Astrocyte (in vitro differentiated cells and primary cell): Measurements from ENCODE around the gene MAP4K4. TPM values are rescaled to one million over a fixed set of nuclear protein-coding genes. Genes with fewer than 3 reads are reported as not detected.
A peak's percentile ranks its signal among the peaks of the same experiment; 100 is the strongest.

Experiments used
- DNase-seq: peaks from one replicate; pipeline ENCODE4 v3.0.0-alpha.2; 2010; ENCODE audit warnings: low read depth
- FAIRE-seq: peaks from 2 replicates; lab custom pipeline; 2011; peaks lifted over from hg19 to GRCh38; lab: Jason Lieb, UNC
- H2AFZ ChIP-seq: 2 replicates; pipeline ENCODE4 v1.6.0; 2012; ENCODE audit warnings: low read depth, low read length, inconsistent platforms
- H3K27ac ChIP-seq: 2 replicates; pipeline ENCODE4 v1.5.1; 2011; ENCODE audit warnings: low read depth, low read length, inconsistent platforms
- H3K27me3 ChIP-seq: 2 replicates; pipeline ENCODE4 v1.6.0; 2011; ENCODE audit warnings: low read length, inconsistent platforms; ENCODE audit not compliant: insufficient read depth
- H3K36me3 ChIP-seq: 2 replicates; pipeline ENCODE4 v1.5.1; 2011; ENCODE audit warnings: low read length, inconsistent platforms; ENCODE audit not compliant: insufficient read depth
- H3K4me1 ChIP-seq: 2 replicates; pipeline ENCODE4 v1.5.1; 2011; ENCODE audit warnings: low read length, inconsistent platforms; ENCODE audit not compliant: insufficient read depth
- H3K4me2 ChIP-seq: 2 replicates; pipeline ENCODE4 v1.6.0; 2012; ENCODE audit warnings: low read length, inconsistent platforms
- H3K4me3 ChIP-seq: 2 replicates; pipeline ENCODE4 v1.5.1; 2011; ENCODE audit warnings: low read depth, mild to moderate bottlenecking, low read length, inconsistent platforms; ENCODE audit not compliant: insufficient read depth
- H3K79me2 ChIP-seq: 2 replicates; pipeline ENCODE4 v1.6.0; 2012; ENCODE audit warnings: mild to moderate bottlenecking, low read length, inconsistent platforms; ENCODE audit not compliant: insufficient read depth
- H3K9ac ChIP-seq: 2 replicates; pipeline ENCODE4 v1.6.0; 2012; ENCODE audit warnings: mild to moderate bottlenecking, low read length, inconsistent platforms
- H3K9me3 ChIP-seq: 2 replicates; pipeline ENCODE4 v1.5.1; 2012; ENCODE audit warnings: low read depth, mild to moderate bottlenecking, low read length, inconsistent platforms; ENCODE audit not compliant: insufficient read depth
- H4K20me1 ChIP-seq: 2 replicates; pipeline ENCODE4 v1.6.0; 2012; ENCODE audit warnings: low read length, inconsistent platforms; ENCODE audit not compliant: insufficient read depth
- H3K27ac Mint-ChIP-seq: one replicate; pipeline ENCODE4 v1.8.0; 2021; ENCODE audit warnings: mild to moderate bottlenecking, mixed read lengths; ENCODE audit not compliant: unreplicated experiment
- H3K27me3 Mint-ChIP-seq: one replicate; pipeline ENCODE4 v1.8.0; 2021; ENCODE audit warnings: low read depth, mixed read lengths; ENCODE audit not compliant: unreplicated experiment
- H3K36me3 Mint-ChIP-seq: one replicate; pipeline ENCODE4 v1.8.0; 2021; ENCODE audit warnings: low read depth, mixed read lengths; ENCODE audit not compliant: unreplicated experiment
- H3K4me1 Mint-ChIP-seq: one replicate; pipeline ENCODE4 v1.8.0; 2021; ENCODE audit warnings: low read depth, mixed read lengths; ENCODE audit not compliant: unreplicated experiment
- H3K4me3 Mint-ChIP-seq: one replicate; pipeline ENCODE4 v1.8.0; 2021; ENCODE audit warnings: mild to moderate bottlenecking, moderate library complexity, mixed read lengths; ENCODE audit not compliant: unreplicated experiment
- H3K9me3 Mint-ChIP-seq: one replicate; pipeline ENCODE4 v1.8.0; 2021; ENCODE audit warnings: mild to moderate bottlenecking, mixed read lengths; ENCODE audit not compliant: unreplicated experiment
- EZH2 ChIP-seq: IDR thresholded peaks from 2 replicates; pipeline ENCODE4 v1.6.1; 2012; ENCODE audit warnings: mild to moderate bottlenecking, low read length, inconsistent platforms; ENCODE audit not compliant: insufficient read depth
- total RNA-seq: library from RNA; stranded (reverse); gene quantifications from 2 replicates; pipeline ENCODE4 v1.2.1, GENCODE V29; 2021
- TF ChIP-seq, protein P1 (sequence below): IDR thresholded peaks from 2 replicates; pipeline ENCODE4 v1.5.1; 2011; ENCODE audit warnings: low read depth, mild to moderate bottlenecking, inconsistent platforms, low read length, moderate library complexity; ENCODE audit not compliant: insufficient read depth

MAP4K4 gene
- total RNA-seq, 1 donor from 2014 or later: 231 TPM

DNA sequence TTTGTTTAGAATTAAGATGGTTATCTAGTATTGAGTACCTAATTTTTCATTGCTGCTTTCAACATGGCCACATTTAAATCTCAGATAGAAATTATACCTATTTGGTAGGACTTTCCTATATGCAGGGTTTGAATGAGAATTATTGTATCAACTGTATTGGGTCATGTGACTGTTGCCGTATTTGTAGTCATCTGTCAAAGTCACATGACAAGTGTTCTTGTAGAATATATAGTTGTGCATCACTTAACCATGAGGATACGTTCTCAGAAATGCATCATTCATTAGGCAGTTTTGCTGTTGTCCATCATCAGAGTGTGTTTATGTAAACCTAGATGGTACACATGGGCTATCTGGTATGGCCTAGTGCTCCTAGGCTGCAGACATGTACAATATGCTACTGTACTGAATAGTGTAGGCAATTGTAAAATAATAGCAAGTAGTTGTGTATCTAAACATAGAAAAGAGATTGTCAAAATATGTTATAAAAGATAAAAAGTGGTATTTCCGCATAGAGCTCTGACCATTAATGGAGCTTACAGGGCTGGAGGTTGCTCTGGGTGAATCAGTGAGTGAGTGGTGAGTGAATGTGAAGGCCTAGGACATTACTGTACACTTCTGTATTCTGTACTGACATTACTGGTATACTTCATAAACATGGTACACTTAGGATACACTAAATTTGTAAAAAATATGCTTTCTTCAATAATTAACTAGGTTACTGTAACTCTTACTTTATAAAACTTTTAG lies 123.7 kb downstream of the MAP4K4 start:
- peak overlapping the region; percentile 34 for H3K9ac ChIP-seq
- H3K79me2 ChIP-seq: peaks cover 93% of the 10 kb centered on the region
- FAIRE-seq: no peak

DNA sequence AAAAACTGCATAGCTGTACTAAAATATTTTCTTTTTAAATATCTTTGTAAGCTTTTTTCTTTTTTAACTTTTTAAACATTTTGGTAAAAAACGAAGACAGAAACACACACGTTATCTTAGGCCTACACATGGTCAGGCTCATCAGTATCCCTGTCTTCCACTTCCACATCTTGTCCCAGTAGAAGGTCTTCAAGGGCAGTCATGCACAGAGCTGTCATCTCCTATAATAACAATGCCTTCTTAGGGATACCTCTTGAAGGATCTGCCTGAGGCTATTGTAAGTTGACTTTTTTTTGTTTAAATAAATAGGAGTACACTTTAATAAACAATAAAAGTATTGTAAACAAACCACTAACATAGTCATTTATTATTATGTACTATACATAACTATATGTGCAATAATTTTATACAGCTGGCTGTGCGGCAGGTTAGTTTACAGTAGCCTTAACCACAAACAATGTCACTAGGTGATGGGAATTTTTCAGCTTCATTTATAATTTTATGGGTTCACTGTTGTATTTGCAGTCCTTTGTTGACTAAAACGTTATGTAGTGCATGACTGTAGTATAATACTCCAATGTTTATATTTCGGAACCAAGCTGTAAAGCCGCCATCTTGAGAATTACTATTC lies 124.4 kb downstream of the MAP4K4 start:
- H3K4me1 Mint-ChIP-seq: peaks cover 71% of the 10 kb centered on the region
- H3K79me2 ChIP-seq: peaks cover 86% of the 10 kb centered on the region
- peaks cover 62% of the 10 kb centered on the region for H4K20me1 ChIP-seq
- H3K4me3 Mint-ChIP-seq: no peak overlapping the region
- H3K27ac Mint-ChIP-seq: no peak overlapping the region
- no peaks in the 10 kb centered on the region for H3K9me3 Mint-ChIP-seq
- peaks cover 5% of the 10 kb centered on the region for H3K36me3 ChIP-seq
- H3K27ac ChIP-seq: no peak overlapping the region
- no peaks in the 10 kb centered on the region for H3K27me3 ChIP-seq
- H3K27me3 Mint-ChIP-seq: no peaks in the 10 kb centered on the region
- no peak overlapping the region for H2AFZ ChIP-seq
- DNase-seq (no peak), FAIRE-seq (no peak)
- H3K9me3 ChIP-seq: no peaks in the 10 kb centered on the region
- peaks cover 2% of the 10 kb centered on the region for H3K36me3 Mint-ChIP-seq
- H3K4me1 ChIP-seq: peaks cover 57% of the 10 kb centered on the region
- H3K9ac ChIP-seq: no peak overlapping the region
- no peak overlapping the region for H3K4me3 ChIP-seq
- H3K4me2 ChIP-seq: no peak overlapping the region
- TF ChIP-seq, protein P1, sequence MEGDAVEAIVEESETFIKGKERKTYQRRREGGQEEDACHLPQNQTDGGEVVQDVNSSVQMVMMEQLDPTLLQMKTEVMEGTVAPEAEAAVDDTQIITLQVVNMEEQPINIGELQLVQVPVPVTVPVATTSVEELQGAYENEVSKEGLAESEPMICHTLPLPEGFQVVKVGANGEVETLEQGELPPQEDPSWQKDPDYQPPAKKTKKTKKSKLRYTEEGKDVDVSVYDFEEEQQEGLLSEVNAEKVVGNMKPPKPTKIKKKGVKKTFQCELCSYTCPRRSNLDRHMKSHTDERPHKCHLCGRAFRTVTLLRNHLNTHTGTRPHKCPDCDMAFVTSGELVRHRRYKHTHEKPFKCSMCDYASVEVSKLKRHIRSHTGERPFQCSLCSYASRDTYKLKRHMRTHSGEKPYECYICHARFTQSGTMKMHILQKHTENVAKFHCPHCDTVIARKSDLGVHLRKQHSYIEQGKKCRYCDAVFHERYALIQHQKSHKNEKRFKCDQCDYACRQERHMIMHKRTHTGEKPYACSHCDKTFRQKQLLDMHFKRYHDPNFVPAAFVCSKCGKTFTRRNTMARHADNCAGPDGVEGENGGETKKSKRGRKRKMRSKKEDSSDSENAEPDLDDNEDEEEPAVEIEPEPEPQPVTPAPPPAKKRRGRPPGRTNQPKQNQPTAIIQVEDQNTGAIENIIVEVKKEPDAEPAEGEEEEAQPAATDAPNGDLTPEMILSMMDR: no peak
- TF ChIP-seq EZH2: no peak

More for the DNA sequence above, 123.7 kb downstream of the MAP4K4 start:
- H2AFZ ChIP-seq: no peak overlapping the region
- H3K27ac ChIP-seq: peak overlapping the region; percentile 53
- Mint-ChIP-seq H3K4me1 (peaks cover 71% of the 10 kb centered on the region), H3K4me3 (no peak overlapping the region), H3K27ac (peak overlapping the region; percentile 11), H3K9me3 (no peaks in the 10 kb centered on the region), H3K27me3 (no peaks in the 10 kb centered on the region), H3K36me3 (peaks cover 2% of the 10 kb centered on the region)
- DNase-seq: no peak
- H3K36me3 ChIP-seq: peaks cover 5% of the 10 kb centered on the region
- peak overlapping the region; percentile 41 for H3K4me2 ChIP-seq
- H3K9me3 ChIP-seq: no peaks in the 10 kb centered on the region
- TF ChIP-seq, protein P1: no peak
- H3K4me3 ChIP-seq: no peak overlapping the region
- peaks cover 69% of the 10 kb centered on the region for H4K20me1 ChIP-seq
- peaks cover 54% of the 10 kb centered on the region for H3K4me1 ChIP-seq
- no peaks in the 10 kb centered on the region for H3K27me3 ChIP-seq

DNA sequence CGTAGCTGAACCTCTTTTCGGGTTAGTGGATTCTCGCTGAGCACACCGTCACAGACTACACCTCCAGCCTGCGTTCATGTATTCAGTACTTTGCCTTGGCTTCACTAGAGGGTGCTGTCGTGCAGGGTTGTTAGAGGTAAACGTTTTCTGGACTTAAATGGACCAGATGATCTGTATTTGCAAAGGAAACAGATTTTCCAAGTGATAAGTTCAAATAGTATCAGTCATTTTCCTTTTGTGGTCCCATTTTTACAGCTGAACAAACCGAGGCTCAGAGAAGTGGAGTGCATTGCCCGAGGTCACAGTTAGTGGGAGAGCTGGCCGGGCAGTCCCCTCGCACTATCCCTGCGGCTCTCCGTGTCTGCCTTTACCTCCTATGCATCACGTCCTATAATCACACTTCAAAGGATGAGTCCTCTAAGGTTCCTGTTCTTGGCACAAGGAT lies 125.9 kb downstream of the MAP4K4 start:
- FAIRE-seq (no peak), DNase-seq (peak; percentile 75)
- peaks cover 81% of the 10 kb centered on the region for H3K79me2 ChIP-seq
- no peak overlapping the region for H2AFZ ChIP-seq
- H3K4me2 ChIP-seq: peak overlapping the region; percentile 67
- no peaks in the 10 kb centered on the region for H3K9me3 Mint-ChIP-seq
- H3K4me3 Mint-ChIP-seq: no peak overlapping the region
- H3K9ac ChIP-seq: peak overlapping the region; percentile 39
- H3K27ac Mint-ChIP-seq: peak overlapping the region; percentile 64
- H3K27me3 ChIP-seq: no peaks in the 10 kb centered on the region
- no peak overlapping the region for H3K4me3 ChIP-seq
- H3K36me3 Mint-ChIP-seq: peaks cover 2% of the 10 kb centered on the region
- H3K27me3 Mint-ChIP-seq: no peaks in the 10 kb centered on the region
- H3K36me3 ChIP-seq: peaks cover 8% of the 10 kb centered on the region
- H3K4me1 Mint-ChIP-seq: peaks cover 71% of the 10 kb centered on the region
- TF ChIP-seq, protein P1: peak; percentile 70
- TF ChIP-seq EZH2: no peak
- no peaks in the 10 kb centered on the region for H3K9me3 ChIP-seq
- peak overlapping the region; percentile 58 for H3K27ac ChIP-seq
- H3K4me1 ChIP-seq: peaks cover 62% of the 10 kb centered on the region
- peaks cover 48% of the 10 kb centered on the region for H4K20me1 ChIP-seq
